Nephron progenitor cell (in vitro differentiated cells): Measurements from ENCODE around the gene ANKRD44.

Source experiments
- DNase-seq: peaks from one replicate; pipeline ENCODE4 v3.0.0; 2021
- H3K27ac Mint-ChIP-seq: 2 replicates; pipeline ENCODE4 v1.8.0; 2021; ENCODE audit warnings: mild to moderate bottlenecking, moderate library complexity, mixed read lengths
- H3K27me3 Mint-ChIP-seq: 2 replicates; pipeline ENCODE4 v1.8.0; 2021; ENCODE audit warnings: mild to moderate bottlenecking, low read depth, mixed read lengths; ENCODE audit not compliant: poor library complexity
- H3K36me3 Mint-ChIP-seq: 2 replicates; pipeline ENCODE4 v1.8.0; 2021; ENCODE audit warnings: low read depth, mixed read lengths
- H3K4me1 Mint-ChIP-seq: 2 replicates; pipeline ENCODE4 v1.8.0; 2021; ENCODE audit warnings: mixed read lengths
- H3K4me3 Mint-ChIP-seq: 2 replicates; pipeline ENCODE4 v1.8.0; 2021; ENCODE audit warnings: mild to moderate bottlenecking, moderate library complexity, mixed read lengths
- H3K9me3 Mint-ChIP-seq: 2 replicates; pipeline ENCODE4 v1.8.0; 2021; ENCODE audit warnings: mild to moderate bottlenecking, moderate library complexity, mixed read lengths
- CTCF ChIP-seq: fragments of 200-600 bp; sonication (generic); IDR thresholded peaks from 2 replicates; pipeline ENCODE4 v1.5.0; 2021; ENCODE audit warnings: antibody characterized with exemption

The ANKRD44 gene

GRCh38 chr2:197126630-197127352, 183.8 kb downstream of the ANKRD44 start:
- Mint-ChIP-seq H3K27ac (no peak overlapping the region), H3K9me3 (no peaks in the 10 kb centered on the region), H3K36me3 (no peaks in the 10 kb centered on the region), H3K4me1 (peaks cover 3% of the 10 kb centered on the region), H3K4me3 (no peak overlapping the region), H3K27me3 (peaks cover 14% of the 10 kb centered on the region)
- TF ChIP-seq CTCF = no peak
- DNase-seq = no peak

DNA sequence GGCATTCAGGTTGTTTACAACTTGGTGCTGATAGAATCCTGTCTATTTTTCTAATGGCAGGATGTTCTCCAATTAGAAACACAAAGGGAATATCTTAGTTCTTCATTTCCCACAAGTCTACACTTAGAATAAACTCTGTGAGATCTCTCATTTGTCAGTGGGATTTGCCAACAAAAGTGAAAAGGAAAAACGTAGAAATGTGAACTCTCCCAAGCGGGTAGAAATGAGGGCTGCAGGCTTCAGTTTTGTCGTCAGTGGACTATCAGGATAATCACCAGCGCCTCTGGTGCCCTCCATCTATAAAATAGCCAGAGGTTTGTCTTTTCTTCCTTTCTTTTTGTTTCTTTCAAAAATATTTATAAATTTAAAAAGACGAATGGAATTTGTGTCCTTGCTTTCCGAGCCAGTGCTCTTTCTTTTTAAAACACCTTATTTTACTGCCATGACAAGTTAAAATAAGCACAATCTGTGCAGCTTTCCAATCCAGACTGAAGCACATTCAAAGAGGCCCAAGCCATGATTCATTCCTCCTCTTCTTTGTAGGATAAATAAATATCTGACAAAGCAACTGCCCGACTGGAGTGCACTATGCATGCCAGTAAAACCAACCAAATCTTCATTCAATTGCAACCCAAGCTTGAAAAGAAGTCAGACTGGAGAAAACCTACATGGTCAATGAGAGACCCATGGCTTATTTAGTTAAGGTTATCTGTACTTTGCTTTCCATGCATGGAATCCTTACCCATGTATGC, 185.8 kb downstream of the ANKRD44 start:
- TF ChIP-seq CTCF = no peak
- H3K9me3 Mint-ChIP-seq = no peaks in the 10 kb centered on the region
- no peak overlapping the region for H3K27ac Mint-ChIP-seq
- H3K4me1 Mint-ChIP-seq = peaks cover 3% of the 10 kb centered on the region
- no peaks in the 10 kb centered on the region for H3K36me3 Mint-ChIP-seq
- no peak for DNase-seq
- H3K4me3 Mint-ChIP-seq = no peak overlapping the region
- H3K27me3 Mint-ChIP-seq = peaks cover 12% of the 10 kb centered on the region

GRCh38 chr2:197122821-197123220, 187.8 kb downstream of the ANKRD44 start:
- H3K27me3 Mint-ChIP-seq = peaks cover 8% of the 10 kb centered on the region
- no peaks in the 10 kb centered on the region for H3K36me3 Mint-ChIP-seq
- no peaks in the 10 kb centered on the region for H3K9me3 Mint-ChIP-seq
- H3K4me3 Mint-ChIP-seq = no peak overlapping the region
- no peak overlapping the region for H3K27ac Mint-ChIP-seq
- peaks cover 3% of the 10 kb centered on the region for H3K4me1 Mint-ChIP-seq
- DNase-seq = no peak
- no peak for TF ChIP-seq CTCF

- Mint-ChIP-seq H3K36me3 (no peaks in the 10 kb centered on the region), H3K4me1 (peaks cover 3% of the 10 kb centered on the region), H3K27ac (no peak overlapping the region), H3K4me3 (no peak overlapping the region), H3K9me3 (peaks cover 4% of the 10 kb centered on the region), H3K27me3 (peaks cover 10% of the 10 kb centered on the region)
- no peak for DNase-seq
- no peak for TF ChIP-seq CTCF
Observed at GRCh38 chr2:197121756-197122385, 188.7 kb downstream of the ANKRD44 start.

GRCh38 chr2:197121255-197121654, 189.3 kb downstream of the ANKRD44 start:
- DNase-seq = no peak
- Mint-ChIP-seq H3K4me1 (peaks cover 9% of the 10 kb centered on the region), H3K36me3 (no peaks in the 10 kb centered on the region), H3K27ac (no peak overlapping the region), H3K9me3 (peaks cover 4% of the 10 kb centered on the region), H3K27me3 (peaks cover 10% of the 10 kb centered on the region), H3K4me3 (no peak overlapping the region)
- TF ChIP-seq CTCF = no peak
